Heart left ventricle (tissue), 13 donors: Measurements from ENCODE around the gene SH3D19.

Source experiments
- POLR2A ChIP-seq, 2 donors: fragments of 450-650 bp; IDR thresholded peaks; one replicate each; pipeline ENCODE4 v1.6.1; 2017; ENCODE audit warnings: antibody characterized with exemption in 2 of 2, mild to moderate bottlenecking in 2 of 2, moderate library complexity in 2 of 2
- TF ChIP-seq, protein P1 (sequence below), 12 donors: fragments of 200-600 bp; sonication (generic) in 4 of 12; IDR thresholded peaks; one replicate each; pipeline versions ENCODE4 v1.5.0 to v1.8.0; 2018 to 2022; ENCODE audit warnings: antibody characterized with exemption in 12 of 12, mild to moderate bottlenecking in 5 of 12
- donor health status: ischemic (EF 13 %, LVEDD 7.1; RV severe dilation, severe dysfunction).
- donor health status: DM: no; HTN: yes; CAD: no.
- donor health status: DM: no; HTN: no; CAD: no.
- donor health status: ischemic (EF 25% LVEDD 6.9; RV normal size, moderate dysfunction).
- donor health status: ischemic (EF 25% LVEDD 5.7; RV mildly dilated, moderate dysfunction).
- donor health status: ischemic (EF 35%, LVEDD 5.7; RV mildly dilated, moderate dysfunction).
- donor health status: nonischemic (EF 11% LVEDD 7.7; RV severe dilation, severe dysfunction).
- donor health status: DM: yes; HTN: yes; CAD: no.
- donor health status: PGD.
- donor health status: ischemic (EF 29% LVEDD 5.4; RV normal size, mild dysfunction).
- donor health status: nonischemic (EF 23%, LVEDD 6.1; RV moderate dilation, normal function).

- TF ChIP-seq, protein P1, sequence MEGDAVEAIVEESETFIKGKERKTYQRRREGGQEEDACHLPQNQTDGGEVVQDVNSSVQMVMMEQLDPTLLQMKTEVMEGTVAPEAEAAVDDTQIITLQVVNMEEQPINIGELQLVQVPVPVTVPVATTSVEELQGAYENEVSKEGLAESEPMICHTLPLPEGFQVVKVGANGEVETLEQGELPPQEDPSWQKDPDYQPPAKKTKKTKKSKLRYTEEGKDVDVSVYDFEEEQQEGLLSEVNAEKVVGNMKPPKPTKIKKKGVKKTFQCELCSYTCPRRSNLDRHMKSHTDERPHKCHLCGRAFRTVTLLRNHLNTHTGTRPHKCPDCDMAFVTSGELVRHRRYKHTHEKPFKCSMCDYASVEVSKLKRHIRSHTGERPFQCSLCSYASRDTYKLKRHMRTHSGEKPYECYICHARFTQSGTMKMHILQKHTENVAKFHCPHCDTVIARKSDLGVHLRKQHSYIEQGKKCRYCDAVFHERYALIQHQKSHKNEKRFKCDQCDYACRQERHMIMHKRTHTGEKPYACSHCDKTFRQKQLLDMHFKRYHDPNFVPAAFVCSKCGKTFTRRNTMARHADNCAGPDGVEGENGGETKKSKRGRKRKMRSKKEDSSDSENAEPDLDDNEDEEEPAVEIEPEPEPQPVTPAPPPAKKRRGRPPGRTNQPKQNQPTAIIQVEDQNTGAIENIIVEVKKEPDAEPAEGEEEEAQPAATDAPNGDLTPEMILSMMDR (IDR thresholded peaks at IDR 0.05) = no peak
- TF ChIP-seq POLR2A (IDR thresholded peaks at IDR 0.05) = no peak
Observed at GRCh38 chr4:151114986-151115385, 210.4 kb downstream of the SH3D19 start.
